Fibroblast of peridontal ligament (primary cell): Measurements from ENCODE around the gene NPAS2.

ENCODE experiments used
- DNase-seq: peaks from one replicate; pipeline ENCODE4 v3.0.0-alpha.2; 2010; ENCODE audit errors: extremely low read depth

NPAS2 gene

GRCh38 chr2:100821911-100822265 lies 1.9 kb downstream of the NPAS2 start:
- DNase-seq = no peak

- peak; percentile 55 for DNase-seq
Observed at GRCh38 chr2:100822587-100823248, 2.8 kb downstream of the NPAS2 start.

- DNase-seq = no peak
Observed at GRCh38 chr2:100823665-100824438, 3.9 kb downstream of the NPAS2 start.

GRCh38 chr2:100824842-100825241 lies 4.9 kb downstream of the NPAS2 start:
- no peak for DNase-seq

GRCh38 chr2:100826494-100826893 lies 6.6 kb downstream of the NPAS2 start:
- no peak for DNase-seq

DNA sequence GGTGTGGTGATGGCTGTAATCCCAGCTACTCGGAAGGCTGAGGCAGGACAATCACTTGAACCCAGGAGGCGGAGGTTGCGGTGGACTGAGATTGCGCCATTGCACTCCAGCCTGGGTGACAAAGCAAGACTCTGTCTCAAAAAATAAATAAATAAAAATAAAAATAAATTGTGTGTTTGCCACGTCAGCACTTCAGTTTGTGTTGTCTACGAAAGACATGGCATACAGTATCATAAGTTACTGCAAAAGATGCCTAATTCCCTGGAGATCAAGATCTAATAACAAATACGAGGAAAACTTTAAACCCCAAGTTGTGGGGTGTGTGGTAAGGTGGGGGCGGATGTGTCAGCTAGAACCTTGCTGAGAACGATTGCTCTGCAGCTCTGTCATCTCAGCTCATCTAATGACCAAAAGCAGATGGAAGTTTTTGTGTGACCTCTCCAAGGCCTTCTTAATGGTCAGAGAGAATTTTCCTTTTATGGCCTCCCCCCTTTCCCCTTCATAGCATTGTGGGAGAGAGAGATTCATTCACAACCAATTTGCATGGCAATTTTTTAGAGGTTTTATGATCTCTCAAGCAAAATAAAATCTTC lies 11.3 kb downstream of the NPAS2 start:
- DNase-seq = no peak

DNA sequence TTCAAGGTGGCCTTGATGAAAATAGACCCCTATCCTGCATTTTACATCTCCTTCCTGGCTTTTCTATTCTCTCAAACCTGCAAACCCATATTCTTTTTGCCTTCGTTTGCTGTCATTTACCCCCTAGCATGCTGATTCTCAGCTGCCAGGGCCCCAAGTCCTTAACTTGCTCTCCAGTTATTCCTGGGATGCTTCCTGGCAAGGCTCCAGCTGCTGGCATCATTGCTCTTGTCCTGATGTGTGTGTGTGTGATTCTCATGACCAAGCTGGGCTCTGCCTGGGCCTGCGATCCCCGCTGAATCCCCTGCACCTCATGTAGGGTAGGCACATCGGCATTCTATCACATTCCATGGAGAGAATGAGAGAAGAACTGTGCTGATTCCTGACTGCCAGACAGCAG lies 11.9 kb downstream of the NPAS2 start:
- DNase-seq = no peak

DNA sequence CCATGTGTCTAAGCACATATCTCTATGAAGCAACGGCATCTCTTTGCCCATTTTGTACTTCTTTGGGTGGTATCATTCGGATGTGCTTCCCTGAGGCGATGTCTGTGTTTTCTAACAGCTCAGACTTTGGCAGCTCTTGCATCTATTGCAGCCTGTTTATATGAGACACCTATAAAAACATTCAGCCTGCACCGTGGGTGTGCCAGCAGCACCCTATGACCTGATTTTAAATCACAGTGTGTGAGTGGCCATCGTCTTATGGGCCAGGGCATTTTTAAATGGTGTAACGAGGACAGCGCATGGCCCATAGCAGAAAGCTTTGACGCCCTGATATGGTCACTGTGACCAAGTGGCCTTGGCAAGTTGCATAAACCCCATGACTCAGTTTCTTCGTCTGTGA lies 12.9 kb downstream of the NPAS2 start:
- no peak for DNase-seq

DNA sequence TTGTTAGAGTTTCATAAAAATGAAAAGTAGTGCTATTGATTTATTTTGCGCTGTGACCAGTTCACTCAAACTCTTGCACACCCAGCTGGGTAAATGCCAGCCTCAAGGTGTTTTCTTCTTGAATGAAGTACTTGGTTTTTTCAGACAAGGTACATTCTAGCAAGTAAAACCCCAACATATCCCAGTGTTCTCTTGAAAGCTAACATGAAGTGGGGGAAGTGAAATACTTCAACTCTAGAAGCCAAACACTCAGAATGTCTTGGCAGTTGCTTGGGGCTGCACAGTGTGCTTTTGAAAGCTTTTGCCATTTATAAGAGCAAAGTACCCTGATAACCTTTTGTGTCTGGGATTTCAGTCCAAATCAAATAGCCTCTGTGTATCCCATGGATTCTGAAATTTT lies 13.4 kb downstream of the NPAS2 start:
- DNase-seq = no peak

DNA sequence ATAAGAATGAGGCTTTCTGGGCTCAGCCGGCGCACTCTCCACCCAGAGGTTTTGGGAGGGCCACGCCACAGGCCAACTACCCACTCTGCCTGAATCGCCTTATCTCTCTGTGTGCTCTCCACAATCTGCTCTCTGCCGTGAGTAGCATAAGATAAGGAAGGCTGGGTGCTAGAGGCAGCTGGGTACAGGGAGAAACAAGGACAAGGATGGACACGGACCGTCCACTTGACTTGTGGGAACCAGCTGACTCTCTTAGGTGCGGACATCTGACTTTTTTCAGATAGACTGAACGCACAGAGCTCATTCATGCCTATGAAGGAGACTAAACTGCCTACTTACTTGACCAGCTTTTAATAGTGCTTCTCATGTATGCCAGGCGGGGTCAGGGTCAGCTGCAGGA lies 14.3 kb downstream of the NPAS2 start:
- no peak for DNase-seq

DNA sequence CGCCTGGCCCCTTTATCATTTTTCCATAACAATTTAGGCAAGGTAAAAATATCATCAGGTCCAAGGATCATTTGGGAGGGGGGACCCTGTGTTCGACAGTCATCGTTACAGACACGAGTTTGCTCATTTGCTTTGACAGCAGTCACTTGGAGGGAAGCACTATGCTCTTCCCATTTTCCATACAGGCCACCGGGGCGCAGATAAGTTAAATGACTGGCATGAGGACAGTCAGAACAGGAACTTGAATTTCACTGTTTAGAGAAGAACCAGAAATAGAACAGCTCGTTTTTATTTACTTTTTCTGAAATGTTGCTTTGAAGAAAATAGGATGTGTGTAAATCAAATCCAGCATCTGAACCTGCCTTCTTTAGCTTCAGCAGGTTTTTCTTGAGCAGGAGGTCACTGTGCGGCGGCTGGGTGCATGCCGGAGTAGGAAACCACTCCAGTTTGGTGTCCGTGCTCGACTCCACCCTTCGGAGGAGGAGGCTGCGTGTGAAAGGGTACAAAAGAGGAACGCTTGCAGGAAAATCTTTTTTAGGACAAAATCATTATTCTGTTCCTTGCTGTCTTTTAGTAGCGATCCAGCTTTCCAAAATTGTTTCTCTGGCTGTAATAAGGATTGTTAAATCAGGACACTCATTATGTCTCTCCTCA lies 15.2 kb downstream of the NPAS2 start:
- no peak for DNase-seq

GRCh38 chr2:100840519-100840918 lies 20.6 kb downstream of the NPAS2 start:
- DNase-seq = no peak

- no peak for DNase-seq
Observed at GRCh38 chr2:100842241-100842922, 22.4 kb downstream of the NPAS2 start.

- no peak for DNase-seq
Observed at GRCh38 chr2:100844514-100844913, 24.6 kb downstream of the NPAS2 start.

- no peak for DNase-seq
Observed at GRCh38 chr2:100845141-100845991, 25.4 kb downstream of the NPAS2 start.

DNA sequence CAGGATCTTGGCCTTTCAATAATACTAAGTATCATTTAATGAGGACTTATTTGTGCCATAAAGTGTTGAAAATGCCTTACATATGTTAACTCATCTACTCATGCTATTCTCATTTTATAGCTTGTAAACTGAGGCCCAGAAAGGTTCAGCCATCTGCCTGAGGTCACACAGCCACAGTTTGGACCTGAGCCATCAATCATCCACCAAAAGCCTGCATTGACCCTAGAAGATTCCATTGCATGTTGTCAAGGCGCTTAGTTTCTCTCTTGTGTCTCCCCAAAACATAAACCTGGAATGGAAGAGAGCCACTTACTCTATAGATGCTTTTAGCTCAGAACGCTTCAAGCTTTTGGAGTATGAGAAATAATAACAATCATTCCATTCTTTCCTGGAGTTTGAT lies 26.8 kb downstream of the NPAS2 start:
- no peak for DNase-seq

DNA sequence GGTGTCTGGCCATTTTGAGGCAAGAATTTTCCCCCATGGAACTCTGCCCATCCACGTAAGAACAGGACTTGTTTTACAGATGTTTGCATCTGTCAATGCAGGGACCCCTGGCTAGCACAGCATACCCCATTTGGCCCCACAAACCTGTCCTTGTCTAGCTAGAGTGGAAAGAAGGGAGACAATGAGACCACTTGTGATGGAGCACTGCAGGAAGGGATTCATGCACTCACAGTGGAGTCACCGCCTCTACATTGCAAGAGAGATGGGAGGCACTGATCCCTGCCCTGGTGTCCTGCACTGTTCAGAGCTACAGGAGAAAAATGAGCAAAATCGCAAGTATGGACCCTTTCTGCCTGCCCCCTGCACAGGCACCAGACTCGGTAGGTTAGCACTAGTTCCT lies 32.5 kb downstream of the NPAS2 start:
- DNase-seq = no peak

DNA sequence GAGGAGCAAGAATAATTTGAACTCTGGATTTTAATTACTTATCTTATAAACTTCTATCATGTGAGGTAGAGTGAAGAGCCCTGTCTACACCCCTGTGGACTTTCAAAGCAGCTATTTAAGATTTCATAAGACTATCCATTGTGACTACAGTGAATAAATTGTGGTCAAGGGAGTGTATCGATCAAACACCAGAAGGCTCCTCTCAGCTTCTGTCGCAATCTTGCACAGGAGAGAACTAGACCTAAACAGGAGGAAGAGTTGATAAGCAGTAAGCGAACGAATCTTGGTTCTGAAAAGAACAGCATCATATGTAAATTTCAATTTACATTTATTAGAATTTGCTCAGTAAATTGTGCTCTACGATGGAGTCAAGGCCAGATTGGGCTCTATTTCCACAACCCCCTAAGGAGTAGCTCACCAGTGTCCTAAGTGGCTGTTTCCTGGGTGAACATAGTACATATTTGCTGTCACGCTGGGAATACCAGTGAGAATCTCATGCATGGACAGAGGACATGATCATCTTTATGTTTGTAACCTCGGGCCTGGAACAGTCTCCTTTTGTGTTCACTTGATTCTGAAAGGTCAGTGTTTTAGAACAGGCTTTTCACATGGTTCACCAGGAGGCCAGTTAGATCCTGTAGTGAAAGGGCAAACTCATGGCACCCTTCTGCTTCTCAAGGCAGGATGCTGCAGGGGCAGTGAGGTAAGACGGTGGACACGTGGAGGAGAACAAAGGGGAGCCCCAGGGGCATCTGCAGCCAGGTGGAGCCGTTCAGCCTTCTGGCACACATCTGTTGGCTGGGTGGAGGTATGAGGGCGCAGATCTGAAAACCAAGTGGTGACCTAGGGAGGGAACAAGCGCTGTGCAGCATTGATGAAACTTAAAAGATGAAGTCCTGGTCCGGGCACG lies 33.3 kb downstream of the NPAS2 start:
- no peak for DNase-seq

- no peak for DNase-seq
Observed at GRCh38 chr2:100853909-100854810, 34.2 kb downstream of the NPAS2 start.
